B cell (primary cell): ENCODE results near the gene HOXD9. TPM values are rescaled to one million over a fixed set of nuclear protein-coding genes. Genes with fewer than 3 reads are reported as not detected.

Experiments
- ATAC-seq: fragments of 200-7000 bp; cut with Tn5 transposase; one replicate; pipeline ENCODE4 v1.10.0; 2021; ENCODE audit warnings: low read depth, mild to moderate bottlenecking, moderate number of reproducible peaks, moderate library complexity
- CTCF ChIA-PET: fragments of 350-600 bp; sonication (Branson Sonifier 250); formaldehyde crosslinking; loops from one replicate; lab custom pipeline; 2021; ENCODE audit warnings: antibody characterized with exemption, inconsistent platforms; lab: Charles Lee
- POLR2A ChIA-PET: fragments of 350-600 bp; sonication (Branson Sonifier 250); formaldehyde crosslinking; loops from one replicate; lab custom pipeline; 2021; ENCODE audit warnings: antibody characterized with exemption; lab: Charles Lee
- DNase-seq: peaks from one replicate; pipeline ENCODE4 v3.0.0; 2013
- H2AFZ ChIP-seq: 2 replicates; pipeline ENCODE4 v1.6.1; 2012; ENCODE audit warnings: mild to moderate bottlenecking, low read depth, low read length; ENCODE audit not compliant: insufficient read depth, poor library complexity, severe bottlenecking
- H3K27ac ChIP-seq, 2 donors: 1 replicate in 1 of 2; 2 replicates in 1 of 2; pipeline ENCODE4 v1.5.1; 2012 to 2013; ENCODE audit warnings: low read length in 2 of 2, mild to moderate bottlenecking in 2 of 2, moderate library complexity in 1 of 2
- H3K27me3 ChIP-seq, 4 experiments: fragments of 200-600 bp in 1 of 4; sonication (generic) in 1 of 4; replicated peaks in 1 of 4; 1 replicate in 2 of 4; 2 replicates in 2 of 4; pipeline versions ENCODE4 v1.6.1 to v1.7.0; 2013 to 2016; ENCODE audit warnings: low read length in 3 of 4, mild to moderate bottlenecking in 2 of 4, mixed read lengths in 1 of 4, moderate library complexity in 1 of 4; ENCODE audit not compliant: insufficient read depth in 4 of 4, control insufficient read depth in 3 of 4; ENCODE audit errors: control extremely low read depth in 1 of 4
- H3K36me3 ChIP-seq, 2 experiments: replicated peaks in 1 of 2; 1 replicate in 1 of 2; 2 replicates in 1 of 2; pipeline versions ENCODE4 v1.6.1 to v1.7.1; 2013; ENCODE audit warnings: low read length in 1 of 2; ENCODE audit not compliant: insufficient read depth in 2 of 2, control insufficient read depth in 1 of 2; ENCODE audit errors: control extremely low read depth in 1 of 2, extremely low read depth in 1 of 2
- H3K4me1 ChIP-seq, 2 donors: fragments of 200-600 bp in 1 of 2; sonication (generic) in 1 of 2; 1 replicate in 1 of 2; 2 replicates in 1 of 2; pipeline versions ENCODE4 v1.5.1 to v1.6.1; 2013 to 2017; ENCODE audit warnings: low read length in 2 of 2; ENCODE audit not compliant: control insufficient read depth in 2 of 2, insufficient read depth in 2 of 2
- H3K4me2 ChIP-seq: replicated peaks from 2 replicates; pipeline ENCODE3; 2012; ENCODE audit warnings: mild to moderate bottlenecking, low read depth, low read length; ENCODE audit not compliant: poor library complexity, severe bottlenecking
- H3K4me3 ChIP-seq, 5 experiments: fragments of 200-600 bp in 1 of 5; sonication (generic) in 1 of 5; 1 replicate in 3 of 5; 2 replicates in 2 of 5; pipeline versions ENCODE4 v1.5.1 to v1.7.0; 2011 to 2016; ENCODE audit warnings: low read length in 4 of 5, mild to moderate bottlenecking in 4 of 5, low read depth in 2 of 5, control low read depth in 1 of 5, moderate library complexity in 1 of 5; ENCODE audit not compliant: insufficient read depth in 1 of 5; ENCODE audit errors: control extremely low read depth in 1 of 5, extremely low read depth in 1 of 5
- H3K79me2 ChIP-seq: fragments of 200-600 bp; sonication (generic); one replicate; pipeline ENCODE4 v1.6.0; 2016; ENCODE audit warnings: low read length; ENCODE audit not compliant: control insufficient read depth, insufficient read depth
- H3K9ac ChIP-seq: fragments of 200-600 bp; sonication (generic); 2 replicates; pipeline ENCODE4 v1.6.1; 2017; ENCODE audit warnings: mild to moderate bottlenecking, low read length, moderate library complexity
- H3K9me3 ChIP-seq, 3 donors: one replicate each; pipeline versions ENCODE4 v1.6.1 to v1.7.1; 2013; ENCODE audit warnings: low read length in 2 of 3; ENCODE audit not compliant: control insufficient read depth in 2 of 3, insufficient read depth in 1 of 3; ENCODE audit errors: control extremely low read depth in 1 of 3
- H4K20me1 ChIP-seq: 2 replicates; pipeline ENCODE4 v1.6.0; 2012; ENCODE audit warnings: mild to moderate bottlenecking, low read length; ENCODE audit not compliant: insufficient read depth, control insufficient read depth, poor library complexity, severe bottlenecking
- H3K27ac Mint-ChIP-seq: one replicate; pipeline ENCODE4 v1.8.0; 2021; ENCODE audit warnings: mixed read lengths
- H3K27me3 Mint-ChIP-seq: one replicate; pipeline ENCODE4 v1.8.0; 2021; ENCODE audit warnings: mixed read lengths
- H3K4me1 Mint-ChIP-seq: one replicate; pipeline ENCODE4 v1.8.0; 2021; ENCODE audit warnings: mixed read lengths
- H3K4me3 Mint-ChIP-seq: one replicate; pipeline ENCODE4 v1.8.0; 2021; ENCODE audit warnings: mixed read lengths
- H3K9me3 Mint-ChIP-seq: one replicate; pipeline ENCODE4 v1.8.0; 2022; ENCODE audit warnings: mixed read lengths; ENCODE audit not compliant: insufficient read depth
- CTCF ChIP-seq: fragments of 200-600 bp; IDR thresholded peaks from one replicate; pipeline ENCODE4 v1.8.0; 2022; ENCODE audit warnings: antibody characterized with exemption, mild to moderate bottlenecking
- EZH2 ChIP-seq: IDR thresholded peaks from 2 replicates; pipeline ENCODE4 v1.6.1; 2012; ENCODE audit warnings: borderline replicate concordance, low read depth, mild to moderate bottlenecking, moderate library complexity, low read length; ENCODE audit not compliant: insufficient read depth, poor library complexity, severe bottlenecking
- WGBS: methylation state at CpG from one replicate; pipeline ENCODE4 v1.1.5; 2013; ENCODE audit warnings: missing lambda C conversion rate; ENCODE audit not compliant: insufficient coverage; 5-methylcytosine and 5-hydroxymethylcytosine counted together
- intact Hi-C: fragments of 100-400 bp; cut with micrococcal nuclease; formaldehyde crosslinking; loops from one replicate; pipeline ENCODE4 v1.10.0; 2022
- polyA plus RNA-seq: library from polyadenylated mRNA; depleted of rRNA; stranded (reverse); fragments of >200 nt; gene quantifications from 2 replicates; pipeline ENCODE4 v1.2.3, GENCODE V29; 2012
- total RNA-seq, 2 donors: library from RNA; stranded (reverse); fragments of 120-200 nt in 1 of 2; gene quantifications; 1 replicate in 1 of 2; 2 replicates in 1 of 2; pipeline versions ENCODE4 v1.2.3 to v1.2.4, GENCODE V29; 2013 to 2022

The HOXD9 gene
- total and polyA plus RNA-seq, 2 donors (not counting 1 experiment from before 2014, with no cell fraction given), result not detected

GRCh38 chr2:176126929-176127773 is 4.6 kb downstream of the HOXD9 start:
- ATAC-seq, result no peak
- H3K4me2 ChIP-seq, result no peak overlapping the region
- H3K9ac ChIP-seq, result no peak overlapping the region
- intact Hi-C loops, result loop anchor here (1.0 to 5.0 kb wide), 5 partner anchors 427 to 1035 kb away; no protein-coding TSS in a partner anchor
- ChIA-PET POLR2A (no interaction called here), CTCF (interaction anchor here (0.7 to 4.6 kb wide), 46 partner anchors 10 to 1636 kb away, joined by 3 to 110 read pairs (median 4); no protein-coding TSS in a partner anchor)
- Mint-ChIP-seq H3K27me3 (peaks cover 71% of the 10 kb centered on the region), H3K4me3 (no peak overlapping the region), H3K4me1 (peaks cover 26% of the 10 kb centered on the region), H3K27ac (no peak overlapping the region), H3K9me3 (no peaks in the 10 kb centered on the region)
- peaks cover 0 to 84% (median 65%) of the 10 kb centered on the region in 4 experiments for H3K27me3 ChIP-seq
- peak; percentile 75 for DNase-seq
- 50% methylated on average over 1 of the region's 13 CpGs for WGBS
- no peaks in the 10 kb centered on the region for H3K36me3 ChIP-seq
- no peaks in the 10 kb centered on the region for H3K79me2 ChIP-seq
- H4K20me1 ChIP-seq, result no peaks in the 10 kb centered on the region
- no peak overlapping the region for H2AFZ ChIP-seq
- no peak overlapping the region for H3K4me3 ChIP-seq
- H3K4me1 ChIP-seq, result peaks cover 24 to 50% of the 10 kb centered on the region in 2 donors
- H3K27ac ChIP-seq, result no peak overlapping the region
- TF ChIP-seq CTCF (peak; percentile 98), EZH2 (no peak)
- peaks cover 0 to 39% (median 0%) of the 10 kb centered on the region in 3 donors for H3K9me3 ChIP-seq

- Histone ChIP-seq H3K27me3 (peaks cover 0 to 84% (median 68%) of the 10 kb centered on the region in 4 experiments), H3K4me2 (no peak overlapping the region), H3K4me1 (peaks cover 25 to 50% of the 10 kb centered on the region in 2 donors), H3K27ac (no peak overlapping the region), H3K79me2 (no peaks in the 10 kb centered on the region), H2AFZ (no peak overlapping the region), H3K36me3 (no peaks in the 10 kb centered on the region), H3K9ac (no peak overlapping the region), H4K20me1 (no peaks in the 10 kb centered on the region), H3K4me3 (no peak overlapping the region), H3K9me3 (peaks cover 0 to 33% (median 0%) of the 10 kb centered on the region in 3 donors)
- Mint-ChIP-seq H3K27me3 (peaks cover 72% of the 10 kb centered on the region), H3K27ac (no peak overlapping the region), H3K4me3 (no peak overlapping the region), H3K9me3 (no peaks in the 10 kb centered on the region), H3K4me1 (peaks cover 26% of the 10 kb centered on the region)
- CTCF ChIA-PET, result interaction anchor here (0.7 to 4.6 kb wide), 23 partner anchors 11 to 1342 kb away, joined by 3 to 110 read pairs (median 8); no protein-coding TSS in a partner anchor
- POLR2A ChIA-PET, result no interaction called here
- intact Hi-C loops, result loop anchor here (1.0 to 5.0 kb wide), 4 partner anchors 511 to 1035 kb away; no protein-coding TSS in a partner anchor
- WGBS, result 65% methylated on average over 3 of the region's 4 CpGs
- no peak for TF ChIP-seq EZH2
- TF ChIP-seq CTCF, result no peak
- ATAC-seq (no peak), DNase-seq (no peak)
These were observed 5.2 kb downstream of the HOXD9 start for GRCh38 chr2:176127774-176128072.
